ENCODE measurements around the gene BRF1. TPM values are rescaled to one million over a fixed set of nuclear protein-coding genes. Genes with fewer than 3 reads are reported as not detected.
A peak's percentile ranks its signal among the peaks of the same experiment; 100 is the strongest.

Gene BRF1
- total RNA-seq, 2 experiments from 2014 or later: 39.0 to 50.9 TPM

- POLR2A ChIA-PET: no interaction called here
- Mint-ChIP-seq H3K9me3 (no peaks in the 10 kb centered on the region), H3K36me3 (ENCODE audit: low read depth) (no peaks in the 10 kb centered on the region), H3K27me3 (no peaks in the 10 kb centered on the region), H3K4me1 (peaks cover 32% of the 10 kb centered on the region), H3K4me3 (no peak overlapping the region), H3K27ac (peak overlapping the region; percentile 54)
- CTCF ChIA-PET: interaction anchor here (0.5 kb wide), 1 partner anchor 278 kb away, joined by 3 read pairs; no protein-coding TSS in a partner anchor
- DNase-seq: no peak
Observed at GRCh38 chr14:105316577-105316941, 15.8 kb upstream of the BRF1 start.

GRCh38 chr14:105315941-105316576 is 15.3 kb upstream of the BRF1 start:
- H3K4me1 Mint-ChIP-seq: peaks cover 32% of the 10 kb centered on the region
- no peaks in the 10 kb centered on the region for H3K36me3 Mint-ChIP-seq (ENCODE audit: low read depth)
- no peaks in the 10 kb centered on the region for H3K9me3 Mint-ChIP-seq
- no peak for DNase-seq
- ChIA-PET CTCF (interaction anchor here (0.5 kb wide), 1 partner anchor 277 kb away, joined by 3 read pairs; no protein-coding TSS in a partner anchor), POLR2A (no interaction called here)
- peak overlapping the region; percentile 80 for H3K27ac Mint-ChIP-seq
- H3K4me3 Mint-ChIP-seq: peak overlapping the region; percentile 87
- no peaks in the 10 kb centered on the region for H3K27me3 Mint-ChIP-seq

- H3K27ac Mint-ChIP-seq: peak overlapping the region; percentile 80
- no peaks in the 10 kb centered on the region for H3K9me3 Mint-ChIP-seq
- H3K27me3 Mint-ChIP-seq: no peaks in the 10 kb centered on the region
- ChIA-PET CTCF (interaction anchor here (0.9 kb wide), 1 partner anchor 14 kb away, joined by 5 read pairs; the partner anchor contains the start of gene BRF1), POLR2A (no interaction called here)
- peak; percentile 60 for DNase-seq
- H3K4me1 Mint-ChIP-seq: peaks cover 32% of the 10 kb centered on the region
- peak overlapping the region; percentile 87 for H3K4me3 Mint-ChIP-seq
- H3K36me3 Mint-ChIP-seq (ENCODE audit: low read depth): no peaks in the 10 kb centered on the region
Observed at GRCh38 chr14:105315211-105315721, 14.5 kb upstream of the BRF1 start.

- Mint-ChIP-seq H3K27ac (peak within 1 kb of the TSS; percentile 81), H3K4me1 (peaks cover 30% of the 10 kb centered on the region), H3K9me3 (no peaks in the 10 kb centered on the region), H3K27me3 (no peaks in the 10 kb centered on the region), H3K4me3 (peak within 1 kb of the TSS; percentile 87), H3K36me3 (ENCODE audit: low read depth) (no peaks in the 10 kb centered on the region)
- CTCF ChIA-PET: interaction anchor here (0.9 kb wide), 2 partner anchors 9 to 14 kb away, joined by 4 to 5 read pairs; partner anchors contain the start of gene BRF1
- peak; percentile 70 for DNase-seq
- POLR2A ChIA-PET: interaction anchor here (0.8 to 0.9 kb wide), 2 partner anchors 13 to 20 kb away, joined by 3 to 4 read pairs; partner anchors contain the start of gene BRF1
Observed at GRCh38 chr14:105314287-105315200, 13.7 kb upstream of the BRF1 start, which contains the start of gene PACS2. TSS of gene PACS2 (plus strand) at chr14:105314748. CDS start at chr14:105314919, 171 bp downstream.

- H3K4me3 Mint-ChIP-seq: peak overlapping the region; percentile 72
- H3K36me3 Mint-ChIP-seq (ENCODE audit: low read depth): no peaks in the 10 kb centered on the region
- peak overlapping the region; percentile 81 for H3K27ac Mint-ChIP-seq
- H3K27me3 Mint-ChIP-seq: no peaks in the 10 kb centered on the region
- peaks cover 26% of the 10 kb centered on the region for H3K4me1 Mint-ChIP-seq
- ChIA-PET CTCF (interaction anchor here (0.9 kb wide), 1 partner anchor 8 kb away, joined by 4 read pairs; no protein-coding TSS in a partner anchor), POLR2A (interaction anchor here (0.8 to 0.9 kb wide), 2 partner anchors 12 to 20 kb away, joined by 3 to 4 read pairs; partner anchors contain the start of gene BRF1)
- no peak for DNase-seq
- H3K9me3 Mint-ChIP-seq: no peaks in the 10 kb centered on the region
Observed at GRCh38 chr14:105313381-105314286, 12.8 kb upstream of the BRF1 start.

- Mint-ChIP-seq H3K27me3 (no peaks in the 10 kb centered on the region), H3K4me3 (peak overlapping the region; percentile 72), H3K27ac (no peak overlapping the region), H3K9me3 (no peaks in the 10 kb centered on the region), H3K4me1 (peaks cover 26% of the 10 kb centered on the region), H3K36me3 (ENCODE audit: low read depth) (no peaks in the 10 kb centered on the region)
- DNase-seq: no peak
- CTCF ChIA-PET: no interaction called here
- POLR2A ChIA-PET: no interaction called here
Observed at GRCh38 chr14:105312973-105313372, 12.2 kb upstream of the BRF1 start.

GRCh38 chr14:105311838-105312237 is 11.0 kb upstream of the BRF1 start:
- H3K4me1 Mint-ChIP-seq: peaks cover 20% of the 10 kb centered on the region
- POLR2A ChIA-PET: no interaction called here
- no peaks in the 10 kb centered on the region for H3K27me3 Mint-ChIP-seq
- no peak overlapping the region for H3K27ac Mint-ChIP-seq
- peaks cover 2% of the 10 kb centered on the region for H3K9me3 Mint-ChIP-seq
- H3K36me3 Mint-ChIP-seq (ENCODE audit: low read depth): peaks cover 6% of the 10 kb centered on the region
- no peak for DNase-seq
- H3K4me3 Mint-ChIP-seq: no peak overlapping the region
- CTCF ChIA-PET: interaction anchor here (0.8 to 1.2 kb wide), 3 partner anchors 11 to 169 kb away, joined by 3 to 5 read pairs (median 3); partner anchors contain the start of gene BRF1

GRCh38 chr14:105309371-105309770 is 8.6 kb upstream of the BRF1 start:
- Mint-ChIP-seq H3K27me3 (no peaks in the 10 kb centered on the region), H3K4me1 (peaks cover 24% of the 10 kb centered on the region), H3K27ac (no peak overlapping the region), H3K36me3 (ENCODE audit: low read depth) (peaks cover 8% of the 10 kb centered on the region), H3K4me3 (no peak overlapping the region), H3K9me3 (peaks cover 2% of the 10 kb centered on the region)
- CTCF ChIA-PET: no interaction called here
- no peak for DNase-seq
- POLR2A ChIA-PET: no interaction called here

GRCh38 chr14:105307052-105307727 is 6.4 kb upstream of the BRF1 start:
- POLR2A ChIA-PET: no interaction called here
- Mint-ChIP-seq H3K4me1 (peaks cover 33% of the 10 kb centered on the region), H3K27ac (no peak overlapping the region), H3K36me3 (ENCODE audit: low read depth) (peaks cover 11% of the 10 kb centered on the region), H3K27me3 (no peaks in the 10 kb centered on the region), H3K9me3 (peaks cover 2% of the 10 kb centered on the region), H3K4me3 (no peak overlapping the region)
- DNase-seq: no peak
- CTCF ChIA-PET: interaction anchor here (0.7 to 1.2 kb wide), 2 partner anchors 173 kb away, joined by 3 to 4 read pairs; no protein-coding TSS in a partner anchor

- POLR2A ChIA-PET: no interaction called here
- no peaks in the 10 kb centered on the region for H3K27me3 Mint-ChIP-seq
- no peak for DNase-seq
- peaks cover 38% of the 10 kb centered on the region for H3K4me1 Mint-ChIP-seq
- H3K27ac Mint-ChIP-seq: peak overlapping the region; percentile 89
- peaks cover 2% of the 10 kb centered on the region for H3K9me3 Mint-ChIP-seq
- no peak overlapping the region for H3K4me3 Mint-ChIP-seq
- CTCF ChIA-PET: interaction anchor here (1.2 to 1.3 kb wide), 2 partner anchors 9 to 215 kb away, joined by 3 to 4 read pairs; partner anchors contain the start of gene PACS2
- peaks cover 11% of the 10 kb centered on the region for H3K36me3 Mint-ChIP-seq (ENCODE audit: low read depth)
Observed at GRCh38 chr14:105305791-105306190, 5.0 kb upstream of the BRF1 start.

- Mint-ChIP-seq H3K27ac (peak overlapping the region; percentile 89), H3K4me3 (no peak overlapping the region), H3K9me3 (peaks cover 2% of the 10 kb centered on the region), H3K36me3 (ENCODE audit: low read depth) (peaks cover 11% of the 10 kb centered on the region), H3K4me1 (peaks cover 38% of the 10 kb centered on the region), H3K27me3 (no peaks in the 10 kb centered on the region)
- peak; percentile 43 for DNase-seq
- ChIA-PET POLR2A (no interaction called here), CTCF (interaction anchor here (1.2 to 1.3 kb wide), 2 partner anchors 9 to 214 kb away, joined by 3 to 4 read pairs; partner anchors contain the start of gene PACS2)
Observed at GRCh38 chr14:105305345-105305744, 4.5 kb upstream of the BRF1 start.
